DMS53 treated with DMSO at 0.1 percent for 48 hours (cell line): ENCODE measurements around the gene UBE2L5.
"Not testable (repeated sequence)": the region's sequence is repeated elsewhere in the genome, so short reads cannot be mapped to it uniquely, and the experiment has no call there.

ENCODE experiments used
- DNase-seq: peaks from one replicate; lab custom pipeline; 2025; ENCODE audit not compliant: unreplicated experiment; lab: John Stamatoyannopoulos, UW

Gene UBE2L5

DNA sequence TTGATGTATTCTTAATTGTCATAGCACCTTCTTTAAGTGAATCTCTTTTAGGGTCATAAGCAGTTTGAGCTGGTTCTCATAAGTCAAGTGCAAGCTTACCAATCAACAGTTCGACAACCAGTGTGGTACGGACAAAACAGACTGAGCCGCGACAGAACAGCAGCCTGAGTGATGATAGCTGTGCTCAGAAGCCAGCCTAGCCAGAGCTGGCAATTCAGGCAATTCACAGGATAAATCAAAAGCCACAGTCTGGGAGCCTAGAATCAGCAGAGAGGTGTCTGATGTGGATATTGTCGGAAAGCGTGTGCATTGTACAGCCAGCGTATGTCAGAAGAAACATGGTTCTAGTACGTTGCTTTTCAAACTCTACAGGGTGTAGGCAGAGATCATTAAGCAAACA lies 14.9 kb downstream of the UBE2L5 start:
- DNase-seq: no peak

GRCh38 chr13:30438286-30438685 lies 16.0 kb downstream of the UBE2L5 start:
- DNase-seq: no peak

DNA sequence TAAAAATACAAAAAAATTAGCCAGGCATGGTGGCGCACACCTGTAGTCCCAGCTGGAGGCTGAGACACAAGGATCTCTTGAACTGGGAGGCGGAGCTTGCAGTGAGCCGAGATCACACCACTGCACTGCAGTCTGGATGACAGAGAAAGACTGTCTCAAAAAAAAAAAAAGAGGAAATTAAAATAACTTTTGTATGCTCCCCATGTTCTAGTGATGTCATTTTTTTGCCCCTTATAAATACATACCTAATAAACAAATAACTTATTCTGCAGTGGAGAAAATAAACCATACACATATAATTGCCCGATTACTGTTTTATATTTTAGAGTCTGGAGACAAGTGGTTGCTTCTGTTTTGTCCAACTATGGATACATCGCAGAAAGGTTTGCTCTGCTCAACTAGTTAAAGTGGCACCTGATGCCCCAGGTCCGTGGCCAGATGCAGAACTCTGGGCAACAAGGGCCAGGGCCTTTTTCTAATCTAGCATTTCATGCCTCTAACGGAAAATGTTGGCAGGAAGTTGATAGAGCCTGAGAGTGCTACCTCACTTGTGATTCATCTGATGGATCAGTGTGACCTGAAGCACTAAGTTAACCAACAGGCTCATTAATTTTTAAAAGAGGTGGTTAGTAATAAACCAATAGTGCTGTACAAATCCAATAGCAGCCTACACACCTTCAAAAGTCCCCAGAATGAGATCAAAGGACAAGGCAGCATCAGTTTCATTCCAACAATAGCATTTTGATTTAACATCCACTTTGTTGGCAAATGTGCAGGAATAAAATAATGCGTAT lies 18.8 kb downstream of the UBE2L5 start:
- DNase-seq: no peak

GRCh38 chr13:30442926-30443325 lies 20.6 kb downstream of the UBE2L5 start:
- DNase-seq: no peak

GRCh38 chr13:30443491-30443890 lies 21.2 kb downstream of the UBE2L5 start:
- not testable (repeated sequence) for DNase-seq

- no peak for DNase-seq
Measured at GRCh38 chr13:30443957-30444404, 21.7 kb downstream of the UBE2L5 start.

DNA sequence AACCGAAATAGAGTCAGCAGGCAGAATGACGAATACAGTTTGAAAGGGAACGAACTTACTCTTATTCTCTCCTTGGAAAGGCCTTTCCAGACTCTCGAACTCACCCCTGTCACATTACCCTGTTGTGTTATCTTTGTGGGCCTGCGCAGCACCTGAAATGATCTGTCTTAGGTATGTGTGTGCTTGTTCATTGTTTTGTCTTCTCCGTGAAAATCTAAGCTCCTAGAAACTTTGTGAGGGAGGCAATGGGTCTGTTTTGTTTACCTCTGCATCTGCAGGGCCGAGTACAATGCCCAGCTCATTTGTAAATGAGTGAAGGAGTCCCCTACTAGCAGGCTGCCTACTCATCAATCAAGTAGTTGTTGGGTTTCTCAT lies 23.8 kb downstream of the UBE2L5 start:
- DNase-seq: peak; percentile 70

- DNase-seq: no peak
Measured at GRCh38 chr13:30448441-30448840, 26.1 kb downstream of the UBE2L5 start.

GRCh38 chr13:30450066-30450465 lies 27.8 kb downstream of the UBE2L5 start:
- no peak for DNase-seq

DNA sequence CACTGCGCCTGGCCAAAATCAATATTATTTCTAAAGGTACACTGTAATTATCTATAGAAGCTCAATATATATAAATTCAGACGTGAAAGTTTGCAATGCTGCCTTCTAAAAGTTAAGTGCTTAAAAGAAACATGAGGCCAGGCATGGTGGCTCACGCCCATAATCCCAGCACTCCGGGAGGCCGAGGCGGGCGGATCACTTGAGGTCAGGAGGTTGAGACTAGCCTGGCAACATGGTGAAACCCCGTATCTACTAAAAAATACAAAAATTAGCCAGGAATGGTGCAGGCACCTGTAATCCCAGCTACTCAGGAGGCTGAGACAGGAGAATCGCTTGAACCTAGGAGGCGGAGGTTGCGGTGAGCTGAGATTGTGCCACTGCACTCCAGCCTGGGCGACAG lies 29.2 kb downstream of the UBE2L5 start:
- not testable (repeated sequence) for DNase-seq

GRCh38 chr13:30453727-30454126 lies 31.4 kb downstream of the UBE2L5 start:
- no peak for DNase-seq

GRCh38 chr13:30454991-30455390 lies 32.7 kb downstream of the UBE2L5 start:
- DNase-seq: no peak

GRCh38 chr13:30456290-30456689 lies 34.0 kb downstream of the UBE2L5 start:
- DNase-seq: no peak

DNA sequence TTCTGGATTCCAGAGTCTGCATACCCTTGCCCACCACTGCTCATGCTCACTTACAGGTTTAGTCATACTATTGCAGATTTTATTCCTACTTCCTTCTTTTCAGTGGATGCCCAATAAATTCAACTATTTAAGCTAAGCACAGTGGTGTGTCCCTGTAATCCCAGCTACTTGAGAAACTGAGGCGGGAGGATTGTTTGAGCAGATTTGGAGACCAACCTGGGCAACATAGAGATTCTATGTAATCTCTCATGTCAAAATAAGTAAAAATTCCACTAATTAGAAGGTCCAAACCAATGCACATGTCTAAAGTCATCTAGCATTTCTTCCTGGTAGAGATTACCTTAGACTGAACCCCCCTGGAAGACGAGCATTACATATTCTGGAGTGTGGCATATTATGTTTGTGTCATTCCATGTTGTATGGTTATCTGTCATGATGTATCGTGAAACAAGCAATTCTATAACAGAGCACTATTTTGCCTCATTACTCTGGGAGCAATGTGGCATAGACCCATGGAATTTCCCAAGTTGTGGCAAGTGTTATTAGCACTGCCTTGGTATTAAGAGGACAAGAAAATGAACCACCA lies 35.1 kb downstream of the UBE2L5 start:
- DNase-seq: no peak

GRCh38 chr13:30461279-30462066 lies 39.2 kb downstream of the UBE2L5 start:
- peak; percentile 25 for DNase-seq

GRCh38 chr13:30463787-30464495 lies 41.6 kb downstream of the UBE2L5 start:
- DNase-seq: peak; percentile 27

GRCh38 chr13:30464496-30465342 lies 42.4 kb downstream of the UBE2L5 start:
- peak; percentile 35 for DNase-seq

DNA sequence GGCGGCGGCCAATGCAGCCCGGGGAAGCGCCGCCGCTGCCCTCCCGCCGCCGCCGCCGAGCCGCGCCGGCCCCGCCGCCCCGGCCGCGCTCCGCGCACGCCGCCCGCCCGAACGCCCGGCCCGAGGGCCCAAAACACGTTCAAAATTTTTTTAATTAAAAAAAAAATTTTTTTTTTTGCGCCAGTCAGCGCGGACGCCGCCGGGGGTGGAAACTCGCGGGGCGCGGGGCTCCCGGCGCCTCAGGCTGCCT lies 43.0 kb downstream of the UBE2L5 start:
- DNase-seq: no peak

GRCh38 chr13:30465593-30466357 lies 43.5 kb downstream of the UBE2L5 start, which contains the start of gene HMGB1:
HMGB1 (minus strand) TSS chr13:30465936; CDS start chr13:30463680, 2,256 bp downstream.
- peak; percentile 99 for DNase-seq

DNA sequence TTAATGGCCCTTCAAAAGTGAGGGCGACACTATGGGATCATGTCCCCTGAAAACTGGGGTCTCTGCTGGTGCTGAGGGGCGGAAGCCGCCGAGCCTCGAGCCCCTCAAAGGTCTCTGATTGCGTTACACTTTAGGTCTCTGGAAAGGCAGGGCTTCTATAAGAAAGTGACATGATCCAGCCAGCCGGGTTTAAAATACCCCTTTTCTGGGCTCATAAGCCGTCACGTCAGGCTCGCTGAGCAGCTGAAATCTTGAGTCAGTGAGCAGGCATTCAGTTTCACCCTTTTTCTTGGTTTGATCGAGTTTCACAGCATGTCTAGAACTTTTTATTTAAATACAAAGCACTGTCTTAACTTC lies 44.0 kb downstream of the UBE2L5 start:
- no peak for DNase-seq
